Calu3 (cell line): Measurements from ENCODE around the gene CLEC10A. TPM values are rescaled to one million over a fixed set of nuclear protein-coding genes. Genes with fewer than 3 reads are reported as not detected.
A peak's percentile ranks its signal among the peaks of the same experiment; 100 is the strongest.
"Not testable (repeated sequence)": the region's sequence is repeated elsewhere in the genome, so short reads cannot be mapped to it uniquely, and the experiment has no call there.

Experiments used
- BruUV-seq: library from RNA; stranded (reverse); fragments of 400-500 nt; replicated peaks from 2 replicates; lab custom pipeline; 2021; lab: Mats Ljungman, UMichigan
- CTCF ChIA-PET: fragments of 300-600 bp; sonication (Branson Sonifier 250); formaldehyde crosslinking; loops from one replicate; lab custom pipeline; 2022; ENCODE audit warnings: antibody characterized with exemption; lab: Charles Lee
- DNase-seq: peaks from one replicate; pipeline ENCODE4 v3.0.0; 2022
- H3K27ac Mint-ChIP-seq: one replicate; pipeline ENCODE4 v1.8.0; 2022; ENCODE audit warnings: mixed read lengths; ENCODE audit not compliant: unreplicated experiment
- H3K27me3 Mint-ChIP-seq: one replicate; pipeline ENCODE4 v1.8.0; 2022; ENCODE audit warnings: mixed read lengths; ENCODE audit not compliant: unreplicated experiment
- H3K36me3 Mint-ChIP-seq: one replicate; pipeline ENCODE4 v1.8.0; 2022; ENCODE audit warnings: mild to moderate bottlenecking, moderate library complexity, mixed read lengths; ENCODE audit not compliant: insufficient read depth, unreplicated experiment
- H3K4me1 Mint-ChIP-seq: one replicate; pipeline ENCODE4 v1.8.0; 2022; ENCODE audit warnings: mild to moderate bottlenecking, low read depth, mixed read lengths; ENCODE audit not compliant: unreplicated experiment
- H3K4me3 Mint-ChIP-seq: one replicate; pipeline ENCODE4 v1.8.0; 2022; ENCODE audit warnings: mild to moderate bottlenecking, low read depth, moderate library complexity, mixed read lengths; ENCODE audit not compliant: unreplicated experiment
- H3K9me3 Mint-ChIP-seq: one replicate; pipeline ENCODE4 v1.8.0; 2022; ENCODE audit warnings: low read depth, mixed read lengths; ENCODE audit not compliant: unreplicated experiment
- CTCF ChIP-seq: fragments of 200-600 bp; IDR thresholded peaks from one replicate; pipeline ENCODE4 v1.8.0; 2022; ENCODE audit warnings: antibody characterized with exemption; ENCODE audit not compliant: unreplicated experiment
- intact Hi-C: fragments of 100-400 bp; cut with micrococcal nuclease; formaldehyde crosslinking; loops from one replicate; pipeline ENCODE4 v1.10.0; 2022; ENCODE audit not compliant: unreplicated experiment
- total RNA-seq: library from RNA; stranded (reverse); gene quantifications from 2 replicates; pipeline ENCODE4 v1.2.3, GENCODE V29; 2022

CLEC10A gene
- total RNA-seq, 1 experiment from 2014 or later = not detected

- Mint-ChIP-seq H3K4me3 (peak overlapping the region; percentile 32), H3K27ac (peak overlapping the region; percentile 73), H3K4me1 (peaks cover 23% of the 10 kb centered on the region), H3K9me3 (no peaks in the 10 kb centered on the region), H3K27me3 (peaks cover 8% of the 10 kb centered on the region), H3K36me3 (peaks cover 6% of the 10 kb centered on the region)
- no TSS peak for BruUV-seq
- intact Hi-C loops = no loop called here
- CTCF ChIA-PET = interaction anchor here (0.6 to 1.1 kb wide), 3 partner anchors 15 to 117 kb away, joined by 3 to 8 read pairs (median 3); no protein-coding TSS in a partner anchor
- DNase-seq = peak; percentile 75
- no peak for TF ChIP-seq CTCF
These were observed 19.7 kb downstream of the CLEC10A start for GRCh38 chr17:7060165-7060891.

GRCh38 chr17:7058831-7059447, 21.1 kb downstream of the CLEC10A start:
- intact Hi-C loops = no loop called here
- no TSS peak for BruUV-seq
- DNase-seq = no peak
- no peak for TF ChIP-seq CTCF
- no peak overlapping the region for H3K4me3 Mint-ChIP-seq
- peaks cover 8% of the 10 kb centered on the region for H3K27me3 Mint-ChIP-seq
- H3K4me1 Mint-ChIP-seq = peaks cover 22% of the 10 kb centered on the region
- CTCF ChIA-PET = interaction anchor here (0.6 kb wide), 1 partner anchor 89 kb away, joined by 3 read pairs; no protein-coding TSS in a partner anchor
- H3K36me3 Mint-ChIP-seq = peaks cover 6% of the 10 kb centered on the region
- peak overlapping the region; percentile 74 for H3K27ac Mint-ChIP-seq
- no peaks in the 10 kb centered on the region for H3K9me3 Mint-ChIP-seq

GRCh38 chr17:7056386-7056785, 23.7 kb downstream of the CLEC10A start:
- H3K4me1 Mint-ChIP-seq = peaks cover 10% of the 10 kb centered on the region
- TF ChIP-seq CTCF = no peak
- no peaks in the 10 kb centered on the region for H3K9me3 Mint-ChIP-seq
- CTCF ChIA-PET = no interaction called here
- BruUV-seq = no TSS peak
- intact Hi-C loops = no loop called here
- H3K27me3 Mint-ChIP-seq = no peaks in the 10 kb centered on the region
- no peak for DNase-seq
- no peak overlapping the region for H3K4me3 Mint-ChIP-seq
- no peak overlapping the region for H3K27ac Mint-ChIP-seq
- H3K36me3 Mint-ChIP-seq = peaks cover 6% of the 10 kb centered on the region

- H3K4me1 Mint-ChIP-seq = peaks cover 31% of the 10 kb centered on the region
- intact Hi-C loops, H3K9me3 Mint-ChIP-seq, DNase-seq, H3K27me3 Mint-ChIP-seq, H3K4me3 Mint-ChIP-seq, BruUV-seq, H3K27ac Mint-ChIP-seq: not testable (repeated sequence)
- peaks cover 18% of the 10 kb centered on the region for H3K36me3 Mint-ChIP-seq
- CTCF ChIA-PET = interaction anchor here (1.1 to 2.1 kb wide), 3 partner anchors 83 to 115 kb away, joined by 3 to 17 read pairs (median 7); no protein-coding TSS in a partner anchor
These were observed 29.5 kb downstream of the CLEC10A start for GRCh38 chr17:7050583-7050982.
